Myocyte (in vitro differentiated cells): Measurements from ENCODE around the gene HMHB1. TPM values are rescaled to one million over a fixed set of nuclear protein-coding genes. Genes with fewer than 3 reads are reported as not detected.

ENCODE experiments used
- DNase-seq: peaks from one replicate; pipeline ENCODE4 v3.0.0-alpha.2; 2012; ENCODE audit warnings: low read depth
- total RNA-seq: library from RNA; depleted of rRNA; stranded (reverse); fragments of >200 nt; gene quantifications from 2 replicates; pipeline ENCODE4 v1.2.3, GENCODE V29; 2014

The HMHB1 gene
- total RNA-seq, 1 donor from 2014 or later = not detected

DNA sequence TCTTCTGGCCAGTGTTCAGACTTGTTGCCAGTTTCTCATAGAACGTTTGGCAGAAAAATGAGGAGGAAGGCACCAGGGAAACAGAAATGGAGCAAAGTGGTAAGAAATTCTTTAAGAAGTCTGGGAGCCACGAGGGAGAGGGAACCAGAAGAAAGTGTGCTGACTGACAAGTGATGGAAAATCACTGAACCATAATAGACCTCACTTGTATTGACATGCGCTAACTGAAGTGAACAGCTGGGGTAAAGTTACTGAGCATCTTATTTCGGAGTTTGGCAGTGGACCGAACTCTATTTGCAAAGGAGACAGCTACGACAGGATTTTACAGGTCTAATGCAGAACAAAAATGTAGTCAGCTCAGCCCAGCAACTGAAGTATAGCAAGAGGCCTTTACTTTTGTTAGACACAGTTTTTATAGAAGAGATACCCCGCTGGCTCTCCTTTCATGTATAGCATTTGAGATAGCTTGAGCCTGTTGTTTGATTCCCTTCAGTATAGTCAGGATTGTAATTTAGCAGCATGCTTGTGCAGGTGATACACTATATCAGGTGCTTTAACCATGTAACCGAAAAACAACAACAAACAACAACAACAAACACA, 53.6 kb downstream of the HMHB1 start:
- DNase-seq = peak; percentile 80
